ENCODE data around the gene SYMPK.

The SYMPK gene

GRCh38 chr19:45825263-45825605 is 37.7 kb downstream of the SYMPK start:
- no peak overlapping the region for H3K9ac ChIP-seq (ENCODE audit: low read length)
- H3K79me2 ChIP-seq (ENCODE audit: insufficient read depth, low read length), result no peaks in the 10 kb centered on the region
- no peaks in the 10 kb centered on the region for H3F3A ChIP-seq (ENCODE audit: insufficient read depth)
- H3K9me2 ChIP-seq (replicated peaks; ENCODE audit: insufficient read depth, low read length), result no peaks in the 10 kb centered on the region
- H3K36me3 ChIP-seq (ENCODE audit: low read length), result no peaks in the 10 kb centered on the region; the same call in 1 of the 2 replicates
- H4K20me1 ChIP-seq (ENCODE audit: low read depth, low read length), result no peaks in the 10 kb centered on the region
- no peak overlapping the region for H3K4me2 ChIP-seq (ENCODE audit: low read depth, low read length, poor library complexity, severe bottlenecking)
- no peaks in the 10 kb centered on the region for H3K9me3 ChIP-seq (ENCODE audit: insufficient read depth, low read length)
- no peak overlapping the region for H2AFZ ChIP-seq (ENCODE audit: low read depth, low read length, severe bottlenecking)
- no peak overlapping the region for H3K27ac ChIP-seq (ENCODE audit: low read depth, low read length)
- no peak for TF ChIP-seq EZH2phosphoT487 (conservative IDR thresholded peaks at IDR 0.05; ENCODE audit: low read length)
- TF ChIP-seq CTCF (IDR thresholded peaks at IDR 0.05; ENCODE audit: insufficient read depth, low read length, poor library complexity, severe bottlenecking), result no peak
- H3K4me3 ChIP-seq (ENCODE audit: insufficient read depth, low read length, poor library complexity, severe bottlenecking), result no peak overlapping the region
- no peaks in the 10 kb centered on the region for H3K27me3 ChIP-seq (ENCODE audit: low read length)

GRCh38 chr19:45824531-45825262 is 38.2 kb downstream of the SYMPK start:
- Histone ChIP-seq H3K27ac (ENCODE audit: low read depth, low read length) (no peak overlapping the region), H3K36me3 (ENCODE audit: low read length) (no peaks in the 10 kb centered on the region; the same call in 1 of the 2 replicates), H3K9me2 (replicated peaks; ENCODE audit: insufficient read depth, low read length) (no peaks in the 10 kb centered on the region), H3K79me2 (ENCODE audit: insufficient read depth, low read length) (no peaks in the 10 kb centered on the region), H3K9ac (ENCODE audit: low read length) (no peak overlapping the region), H3K4me3 (ENCODE audit: insufficient read depth, low read length, poor library complexity, severe bottlenecking) (no peak overlapping the region), H2AFZ (ENCODE audit: low read depth, low read length, severe bottlenecking) (no peak overlapping the region), H3K4me2 (ENCODE audit: low read depth, low read length, poor library complexity, severe bottlenecking) (no peak overlapping the region), H3F3A (ENCODE audit: insufficient read depth) (no peaks in the 10 kb centered on the region), H4K20me1 (ENCODE audit: low read depth, low read length) (no peaks in the 10 kb centered on the region), H3K9me3 (ENCODE audit: insufficient read depth, low read length) (no peaks in the 10 kb centered on the region), H3K27me3 (ENCODE audit: low read length) (no peaks in the 10 kb centered on the region)
- TF ChIP-seq CTCF (IDR thresholded peaks at IDR 0.05; ENCODE audit: insufficient read depth, low read length, poor library complexity, severe bottlenecking), result no peak
- no peak for TF ChIP-seq EZH2phosphoT487 (conservative IDR thresholded peaks at IDR 0.05; ENCODE audit: low read length)

GRCh38 chr19:45824041-45824471 is 38.9 kb downstream of the SYMPK start:
- no peaks in the 10 kb centered on the region; the same call in 1 of the 2 replicates for H3K36me3 ChIP-seq (ENCODE audit: low read length)
- H3K4me3 ChIP-seq (ENCODE audit: insufficient read depth, low read length, poor library complexity, severe bottlenecking), result no peak overlapping the region
- no peak overlapping the region for H3K4me2 ChIP-seq (ENCODE audit: low read depth, low read length, poor library complexity, severe bottlenecking)
- no peak overlapping the region for H3K27ac ChIP-seq (ENCODE audit: low read depth, low read length)
- no peaks in the 10 kb centered on the region for H3K79me2 ChIP-seq (ENCODE audit: insufficient read depth, low read length)
- TF ChIP-seq EZH2phosphoT487 (conservative IDR thresholded peaks at IDR 0.05; ENCODE audit: low read length) (no peak), CTCF (IDR thresholded peaks at IDR 0.05; ENCODE audit: insufficient read depth, low read length, poor library complexity, severe bottlenecking) (no peak)
- no peaks in the 10 kb centered on the region for H3F3A ChIP-seq (ENCODE audit: insufficient read depth)
- no peaks in the 10 kb centered on the region for H3K9me2 ChIP-seq (replicated peaks; ENCODE audit: insufficient read depth, low read length)
- H3K9me3 ChIP-seq (ENCODE audit: insufficient read depth, low read length), result no peaks in the 10 kb centered on the region
- H4K20me1 ChIP-seq (ENCODE audit: low read depth, low read length), result no peaks in the 10 kb centered on the region
- no peak overlapping the region for H3K9ac ChIP-seq (ENCODE audit: low read length)
- H2AFZ ChIP-seq (ENCODE audit: low read depth, low read length, severe bottlenecking), result no peak overlapping the region
- H3K27me3 ChIP-seq (ENCODE audit: low read length), result no peaks in the 10 kb centered on the region
